H1 (cell line): ENCODE measurements around the gene GTF2F1. TPM values are rescaled to one million over a fixed set of nuclear protein-coding genes. Genes with fewer than 3 reads are reported as not detected.

ENCODE experiments used
- CTCF ChIA-PET: fragments of 300-600 bp; sonication (Branson Sonifier 250); formaldehyde crosslinking; loops from one replicate; lab custom pipeline; 2021; ENCODE audit not compliant: partially characterized antibody; lab: Charles Lee
- POLR2A ChIA-PET: fragments of 300-600 bp; sonication (Branson Sonifier 250); formaldehyde crosslinking; loops from one replicate; lab custom pipeline; 2021; ENCODE audit warnings: inconsistent platforms; ENCODE audit not compliant: partially characterized antibody; lab: Charles Lee
- DNase-seq, 2 experiments: peaks; one replicate each; pipeline versions ENCODE4 v3.0.0 to v3.0.0-alpha.2; 2010 to 2022; ENCODE audit warnings: low spot score in 2 of 2, low read depth in 1 of 2, mixed read lengths in 1 of 2
- FAIRE-seq: peaks from 2 replicates; lab custom pipeline; 2011; peaks lifted over from hg19 to GRCh38; lab: Jason Lieb, UNC
- H2AFZ ChIP-seq: 2 replicates; pipeline ENCODE4 v1.8.1; 2012; ENCODE audit warnings: low read length, inconsistent platforms
- H2AK5ac ChIP-seq: 2 replicates; pipeline ENCODE4 v1.6.1; 2013; ENCODE audit warnings: low read depth, low read length
- H2BK120ac ChIP-seq: replicated peaks from 2 replicates; pipeline ENCODE3; 2013; ENCODE audit warnings: low read depth, low read length, inconsistent platforms
- H2BK12ac ChIP-seq: 2 replicates; pipeline ENCODE4 v1.6.1; 2013; ENCODE audit warnings: low read depth, low read length
- H2BK15ac ChIP-seq: 2 replicates; pipeline ENCODE4 v1.6.1; 2013; ENCODE audit warnings: low read length
- H2BK20ac ChIP-seq: 2 replicates; pipeline ENCODE4 v1.6.1; 2013; ENCODE audit warnings: low read length
- H2BK5ac ChIP-seq: 2 replicates; pipeline ENCODE4 v1.6.1; 2013; ENCODE audit warnings: low read depth, low read length
- H3K14ac ChIP-seq: 2 replicates; pipeline ENCODE4 v1.6.1; 2013; ENCODE audit warnings: inconsistent platforms; ENCODE audit not compliant: insufficient read length
- H3K18ac ChIP-seq: 2 replicates; pipeline ENCODE4 v1.6.1; 2013; ENCODE audit warnings: low read length; ENCODE audit errors: extremely low read depth
- H3K23ac ChIP-seq: 2 replicates; pipeline ENCODE4 v1.6.1; 2013; ENCODE audit warnings: inconsistent platforms; ENCODE audit not compliant: insufficient read length
- H3K23me2 ChIP-seq: 2 replicates; pipeline ENCODE4 v1.6.1; 2013; ENCODE audit warnings: low read depth, low read length
- H3K27ac ChIP-seq: 2 replicates; pipeline ENCODE4 v1.6.1; 2011; ENCODE audit warnings: low read depth, low read length, inconsistent platforms
- H3K27me3 ChIP-seq, 4 experiments: replicated peaks in 1 of 4; 1 replicate in 1 of 4; 2 replicates in 3 of 4; pipeline versions ENCODE4 v1.6.1 to v1.8.1; 2011 to 2013; ENCODE audit warnings: low read length in 3 of 4, mild to moderate bottlenecking in 3 of 4, inconsistent platforms in 2 of 4, mixed read lengths in 2 of 4, moderate library complexity in 1 of 4; ENCODE audit not compliant: control insufficient read depth in 3 of 4, insufficient read depth in 3 of 4; ENCODE audit errors: extremely low read depth in 1 of 4
- H3K36me3 ChIP-seq, 4 experiments: 2 replicates each; pipeline versions ENCODE4 v1.6.1 to v1.8.1; 2011 to 2013; ENCODE audit warnings: mild to moderate bottlenecking in 4 of 4, low read length in 3 of 4, moderate library complexity in 2 of 4, control low read depth in 1 of 4, inconsistent platforms in 1 of 4; ENCODE audit not compliant: insufficient read depth in 4 of 4, control insufficient read depth in 2 of 4
- H3K4ac ChIP-seq: replicated peaks from 2 replicates; pipeline ENCODE3; 2013; ENCODE audit warnings: low read length, low read depth, mixed read lengths, inconsistent platforms; ENCODE audit not compliant: insufficient read length
- H3K4me1 ChIP-seq, 4 experiments: replicated peaks in 1 of 4; 1 replicate in 1 of 4; 2 replicates in 3 of 4; pipeline versions ENCODE4 v1.6.1 to v1.8.1; 2011 to 2013; ENCODE audit warnings: low read length in 3 of 4, inconsistent platforms in 2 of 4, mixed read lengths in 1 of 4; ENCODE audit not compliant: insufficient read depth in 4 of 4, control insufficient read depth in 3 of 4
- H3K4me2 ChIP-seq, 2 experiments: 2 replicates each; pipeline versions ENCODE4 v1.6.1 to v1.8.1; 2011 to 2013; ENCODE audit warnings: low read depth in 2 of 2, low read length in 2 of 2, control low read depth in 1 of 2, inconsistent platforms in 1 of 2, mild to moderate bottlenecking in 1 of 2; ENCODE audit not compliant: insufficient read depth in 1 of 2
- H3K4me3 ChIP-seq, 4 experiments: fragments of 200-600, 300-600 bp in 1 of 4; sonication (generic), shearing (Covaris generic), sonication (Bioruptor Twin) in 1 of 4; 2 replicates each; pipeline versions ENCODE4 v1.5.1 to v1.8.1; 2011 to 2016; ENCODE audit warnings: low read length in 4 of 4, low read depth in 3 of 4, control low read depth in 2 of 4, inconsistent platforms in 2 of 4, mild to moderate bottlenecking in 2 of 4, mixed read lengths in 1 of 4, moderate library complexity in 1 of 4; ENCODE audit not compliant: insufficient read depth in 2 of 4; ENCODE audit errors: extremely low read depth in 1 of 4
- H3K56ac ChIP-seq: replicated peaks from 2 replicates; pipeline ENCODE3; 2013; ENCODE audit warnings: low read depth, mild to moderate bottlenecking, mixed read lengths, low read length, inconsistent platforms; ENCODE audit not compliant: insufficient read length
- H3K79me1 ChIP-seq: 2 replicates; pipeline ENCODE4 v1.6.1; 2013; ENCODE audit warnings: low read depth, low read length, control low read depth
- H3K79me2 ChIP-seq, 2 experiments: 2 replicates each; pipeline versions ENCODE4 v1.6.1 to v1.8.1; 2012 to 2013; ENCODE audit warnings: low read length in 2 of 2, mild to moderate bottlenecking in 2 of 2, inconsistent platforms in 1 of 2; ENCODE audit not compliant: insufficient read depth in 2 of 2, control insufficient read depth in 1 of 2
- H3K9ac ChIP-seq, 4 experiments: replicated peaks in 1 of 4; 1 replicate in 1 of 4; 2 replicates in 3 of 4; pipeline versions ENCODE4 v1.6.1 to v1.8.1; 2011 to 2013; ENCODE audit warnings: low read depth in 3 of 4, low read length in 3 of 4, control low read depth in 2 of 4, mild to moderate bottlenecking in 2 of 4, moderate library complexity in 2 of 4, inconsistent platforms in 1 of 4; ENCODE audit errors: extremely low read depth in 1 of 4
- H3K9me3 ChIP-seq, 2 experiments: 2 replicates each; pipeline versions ENCODE4 v1.6.1 to v1.8.1; 2012 to 2013; ENCODE audit warnings: mild to moderate bottlenecking in 2 of 2, moderate library complexity in 2 of 2, control low read depth in 1 of 2, inconsistent platforms in 1 of 2, low read depth in 1 of 2, low read length in 1 of 2, mixed read lengths in 1 of 2; ENCODE audit not compliant: insufficient read depth in 2 of 2
- H4K20me1 ChIP-seq, 2 experiments: replicated peaks in 1 of 2; 2 replicates each; pipeline versions ENCODE3 to v1.8.1; 2011 to 2013; ENCODE audit warnings: inconsistent platforms in 2 of 2, low read length in 2 of 2, mild to moderate bottlenecking in 1 of 2; ENCODE audit not compliant: insufficient read depth in 2 of 2, control insufficient read depth in 1 of 2
- H4K5ac ChIP-seq: 2 replicates; pipeline ENCODE4 v1.6.1; 2013; ENCODE audit warnings: low read length, low read depth, mixed read lengths, inconsistent platforms; ENCODE audit not compliant: insufficient read length
- H4K8ac ChIP-seq: 2 replicates; pipeline ENCODE4 v1.8.0; 2013; ENCODE audit warnings: mild to moderate bottlenecking, moderate library complexity, low read length, inconsistent platforms; ENCODE audit not compliant: insufficient read depth; ENCODE audit errors: extremely low read depth
- H4K91ac ChIP-seq: replicated peaks from 2 replicates; pipeline ENCODE3; 2013; ENCODE audit warnings: low read length, mixed read lengths, inconsistent platforms; ENCODE audit not compliant: insufficient read length
- ASH2L ChIP-seq: fragments of 200-600, 300-600 bp; sonication (generic); IDR thresholded peaks from one replicate; pipeline ENCODE4 v1.7.1; 2017; ENCODE audit warnings: low read length
- BCL11A ChIP-seq, 2 experiments: IDR thresholded peaks; one replicate each; pipeline ENCODE4 v1.6.1; 2011; ENCODE audit warnings: low read depth in 2 of 2, low read length in 2 of 2, mild to moderate bottlenecking in 2 of 2
- CBX8 ChIP-seq: fragments of 300-800, 300-1000 bp; sonication (generic); IDR thresholded peaks from 2 replicates; pipeline ENCODE4 v1.7.1; 2016; ENCODE audit warnings: low read depth, low read length, borderline replicate concordance
- JUN ChIP-seq: IDR thresholded peaks from 2 replicates; pipeline ENCODE4 v1.6.1; 2011; ENCODE audit warnings: low read depth, mild to moderate bottlenecking, improper control_type of control experiment, low read length
- KDM4A ChIP-seq: IDR thresholded peaks from one replicate; pipeline ENCODE4 v1.7.1; 2012; ENCODE audit warnings: low read depth, mild to moderate bottlenecking, moderate library complexity, low read length, inconsistent platforms; ENCODE audit not compliant: severe bottlenecking
- KDM5A ChIP-seq: fragments of 200-600 bp; IDR thresholded peaks from 2 replicates; pipeline ENCODE4 v1.7.1; 2012; ENCODE audit warnings: mild to moderate bottlenecking, low read length, inconsistent platforms, mixed read lengths
- NRF1 ChIP-seq: IDR thresholded peaks from 2 replicates; pipeline ENCODE4 v1.6.1; 2011; ENCODE audit warnings: mild to moderate bottlenecking, low read depth, low read length, improper control_type of control experiment
- POLR2AphosphoS5 ChIP-seq: IDR thresholded peaks from 2 replicates; pipeline ENCODE4 v1.6.1; 2011; ENCODE audit warnings: low read depth, low read length
- RNF2 ChIP-seq: fragments of 200-900, 300-1000 bp; sonication (generic); IDR thresholded peaks from 2 replicates; pipeline ENCODE4 v1.7.1; 2016; ENCODE audit warnings: borderline replicate concordance, low read depth, mild to moderate bottlenecking, antibody characterized with exemption, low read length; ENCODE audit not compliant: poor library complexity, severe bottlenecking; ENCODE audit errors: missing control alignments
- SAP30 ChIP-seq: fragments of 300-600 bp; sonication (generic); IDR thresholded peaks from 2 replicates; pipeline ENCODE4 v1.7.1; 2012; ENCODE audit warnings: low read length, moderate library complexity, mild to moderate bottlenecking, inconsistent platforms; ENCODE audit not compliant: insufficient read depth, insufficient replicate concordance
- SIN3A ChIP-seq, 2 experiments: IDR thresholded peaks in 1 of 2; conservative IDR thresholded peaks in 1 of 2; 2 replicates each; pipeline ENCODE4 v1.6.1; 2011 to 2012; ENCODE audit warnings: low read length in 2 of 2, improper control_type of control experiment in 1 of 2, low read depth in 1 of 2, mild to moderate bottlenecking in 1 of 2
- WGBS, 2 experiments: shearing (Covaris generic) in 1 of 2; methylation state at CpG; one replicate each; pipeline versions ENCODE4 v1.1.6 to v1.1.7; 2013 to 2015; ENCODE audit warnings: low lambda C conversion rate in 2 of 2, mixed read lengths in 2 of 2, inconsistent platforms in 1 of 2, low coverage in 1 of 2, missing lambda C conversion rate in 1 of 2; ENCODE audit not compliant: insufficient replicate concordance in 2 of 2, insufficient coverage in 1 of 2, insufficient read length in 1 of 2; ENCODE audit errors: extremely low coverage in 1 of 2, missing lambda C conversion rate in 1 of 2; 5-methylcytosine and 5-hydroxymethylcytosine counted together
- polyA plus RNA-seq, 7 experiments: library from polyadenylated mRNA; depleted of rRNA in 3 of 7; stranded (reverse) in 5 of 7; unstranded in 2 of 7; fragments of >200 nt in 5 of 7; fragments of 200-250 nt in 2 of 7; gene quantifications; 1 replicate in 5 of 7; 2 replicates in 1 of 7; 4 replicates in 1 of 7; pipeline versions ENCODE4 v1.2.1 to v1.2.3, GENCODE V29; 2011 to 2013; ENCODE audit warnings: missing spikeins in 2 of 7, mixed read lengths in 2 of 7
- total RNA-seq: library from RNA; stranded (reverse); fragmentation: NEBNext Ultra II Directional; extraction: Animal tissue kit (Norgen Biotek cat#: 25700); gene quantifications from 2 replicates; pipeline ENCODE4 v1.2.1, GENCODE V29; 2021
- TF ChIP-seq, protein P1 (sequence below): IDR thresholded peaks from 2 replicates; pipeline ENCODE4 v1.6.1; 2011; ENCODE audit warnings: low read depth, mild to moderate bottlenecking, low read length; ENCODE audit not compliant: insufficient read depth

GTF2F1 gene
- total and polyA plus RNA-seq, 2 of the 8 experiments (the other 6 are each of a cell fraction or from before 2014, with no cell fraction given), result 29.3 to 56.3 TPM

DNA sequence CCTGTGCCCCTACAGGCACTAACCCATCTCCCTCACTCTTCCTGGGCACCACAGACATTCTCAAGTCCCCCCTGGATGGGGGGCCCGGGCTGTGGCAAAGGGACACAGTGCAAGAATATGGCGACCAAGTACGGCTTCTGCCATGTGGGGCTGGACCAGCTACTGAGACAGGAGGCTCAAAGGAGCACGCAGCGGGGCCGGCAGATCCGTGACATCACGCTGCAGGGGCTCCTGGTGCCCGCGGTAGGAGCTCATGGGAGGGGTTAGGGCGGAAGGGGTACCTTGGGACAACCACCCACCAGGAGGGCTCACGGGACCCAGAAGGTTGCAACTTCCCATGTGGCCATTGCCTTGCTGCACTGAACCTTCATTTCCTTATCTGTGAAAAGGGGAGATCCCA lies 3.3 kb upstream of the GTF2F1 start:
- WGBS, 2 experiments, result 92% methylated on average over 12 of the region's 12 CpGs; no CpG with 5 or more reads in 1 of the 2 experiments
- Histone ChIP-seq H4K5ac (no peak overlapping the region), H3K56ac (no peak overlapping the region), H2BK15ac (no peak overlapping the region), H4K20me1 (no peaks in the 10 kb centered on the region), H2BK12ac (no peak overlapping the region), H3K4me1 (peaks cover 0 to 8% (median 7%) of the 10 kb centered on the region in 4 experiments; a peak in 5 of 7 replicates), H3K9ac (no peak overlapping the region), H3K36me3 (peaks cover 2 to 6% (median 3%) of the 10 kb centered on the region in 4 experiments; a peak in 2 of 8 replicates), H2AK5ac (no peak overlapping the region), H3K4me3 (no peak overlapping the region), H3K14ac (no peak overlapping the region), H3K4me2 (no peak overlapping the region), H2BK5ac (no peak overlapping the region), H4K91ac (peak overlapping the region; percentile 34), H3K27me3 (no peaks in the 10 kb centered on the region; a peak in 1 of 7 replicates), H2BK120ac (no peak overlapping the region), H3K79me1 (peaks cover 6% of the 10 kb centered on the region), H4K8ac (no peak overlapping the region), H2BK20ac (no peak overlapping the region), H3K9me3 (no peaks in the 10 kb centered on the region), H3K23ac (no peak overlapping the region), H3K18ac (no peak overlapping the region), H2AFZ (no peak overlapping the region), H3K79me2 (peaks cover 5 to 15% of the 10 kb centered on the region in 2 experiments; a peak in 3 of 4 replicates), H3K4ac (no peak overlapping the region), H3K23me2 (peaks cover 7% of the 10 kb centered on the region), H3K27ac (no peak overlapping the region)
- ChIA-PET POLR2A (interaction anchor here (1.4 to 4.7 kb wide), 2 partner anchors 11 to 15 kb away, joined by 3 to 20 read pairs; no protein-coding TSS in a partner anchor), CTCF (interaction anchor here (0.6 to 1.4 kb wide), 2 partner anchors 16 to 25 kb away, joined by 3 read pairs; no protein-coding TSS in a partner anchor)
- DNase-seq (no peak), FAIRE-seq (no peak)
- TF ChIP-seq, protein P1, sequence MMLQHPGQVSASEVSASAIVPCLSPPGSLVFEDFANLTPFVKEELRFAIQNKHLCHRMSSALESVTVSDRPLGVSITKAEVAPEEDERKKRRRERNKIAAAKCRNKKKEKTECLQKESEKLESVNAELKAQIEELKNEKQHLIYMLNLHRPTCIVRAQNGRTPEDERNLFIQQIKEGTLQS, result no peak
- TF ChIP-seq POLR2AphosphoS5 (no peak), KDM4A (no peak), CBX8 (no peak), KDM5A (no peak), BCL11A (IDR thresholded peaks at IDR 0.05; ENCODE audit: low read depth in 2 of 2, low read length in 2 of 2) (no peak), SAP30 (no peak), NRF1 (no peak), JUN (no peak), ASH2L (no peak), SIN3A (conservative IDR thresholded peaks at IDR 0.05 in 1 of 2, IDR thresholded peaks at IDR 0.05 in 1 of 2; ENCODE audit: low read depth in 1 of 2, low read length in 2 of 2) (no peak), RNF2 (no peak)
